ENCODE results near the gene NES. TPM values are rescaled to one million over a fixed set of nuclear protein-coding genes. Genes with fewer than 3 reads are reported as not detected.

Gene NES
- total RNA-seq, 2 experiments from 2014 or later = not detected

- ATAC-seq (no peak), DNase-seq (no peak)
- H3K27me3 Mint-ChIP-seq = peaks cover 7% of the 10 kb centered on the region
- no peaks in the 10 kb centered on the region for H3K36me3 Mint-ChIP-seq (ENCODE audit: low read depth)
- H3K4me3 Mint-ChIP-seq = no peak overlapping the region
- no peak for TF ChIP-seq CTCF (IDR thresholded peaks at IDR 0.05)
- no peak overlapping the region for H3K27ac Mint-ChIP-seq
- ChIA-PET CTCF (interaction anchor here (1.9 kb wide), 1 partner anchor 10 kb away, joined by 4 read pairs; no protein-coding TSS in a partner anchor), POLR2A (no interaction called here)
- intact Hi-C loops (cut with micrococcal nuclease) = no loop called here
- H3K9me3 Mint-ChIP-seq = no peaks in the 10 kb centered on the region
- no peaks in the 10 kb centered on the region for H3K4me1 Mint-ChIP-seq (ENCODE audit: low read depth)
Measured at GRCh38 chr1:156668801-156669637, 8.2 kb downstream of the NES start.

GRCh38 chr1:156667968-156668709 is 9.1 kb downstream of the NES start:
- Mint-ChIP-seq H3K4me1 (ENCODE audit: low read depth) (no peaks in the 10 kb centered on the region), H3K27ac (no peak overlapping the region), H3K9me3 (no peaks in the 10 kb centered on the region), H3K36me3 (ENCODE audit: low read depth) (no peaks in the 10 kb centered on the region), H3K4me3 (no peak overlapping the region), H3K27me3 (peaks cover 5% of the 10 kb centered on the region)
- ChIA-PET POLR2A (interaction anchor here (0.6 kb wide), 1 partner anchor 363 kb away, joined by 4 read pairs; no protein-coding TSS in a partner anchor), CTCF (interaction anchor here (0.6 to 1.9 kb wide), 4 partner anchors 9 to 21 kb away, joined by 3 to 4 read pairs (median 4); partner anchors contain the start of gene NES)
- intact Hi-C loops (cut with micrococcal nuclease) = no loop called here
- no peak for TF ChIP-seq CTCF (IDR thresholded peaks at IDR 0.05)
- ATAC-seq (no peak), DNase-seq (no peak)

GRCh38 chr1:156667610-156667967 is 9.6 kb downstream of the NES start:
- ATAC-seq = no peak
- Mint-ChIP-seq H3K4me3 (no peak overlapping the region), H3K4me1 (ENCODE audit: low read depth) (peaks cover 3% of the 10 kb centered on the region), H3K27me3 (peaks cover 5% of the 10 kb centered on the region), H3K9me3 (no peaks in the 10 kb centered on the region), H3K27ac (no peak overlapping the region), H3K36me3 (ENCODE audit: low read depth) (no peaks in the 10 kb centered on the region)
- intact Hi-C loops (cut with micrococcal nuclease) = no loop called here
- CTCF ChIA-PET = interaction anchor here (0.6 to 1.9 kb wide), 4 partner anchors 8 to 22 kb away, joined by 3 to 4 read pairs (median 4); partner anchors contain the start of gene NES
- no peak for DNase-seq
- no peak for TF ChIP-seq CTCF (IDR thresholded peaks at IDR 0.05)
- POLR2A ChIA-PET = interaction anchor here (0.6 kb wide), 1 partner anchor 363 kb away, joined by 4 read pairs; no protein-coding TSS in a partner anchor

- intact Hi-C loops (cut with micrococcal nuclease) = no loop called here
- ChIA-PET CTCF (interaction anchor here (0.6 to 1.2 kb wide), 2 partner anchors 10 to 11 kb away, joined by 3 read pairs; partner anchors contain the start of gene NES), POLR2A (no interaction called here)
Measured at GRCh38 chr1:156666862-156667609, 10.2 kb downstream of the NES start.

More at GRCh38 chr1:156666862-156667609, 10.2 kb downstream of the NES start:
- H3K36me3 Mint-ChIP-seq (ENCODE audit: low read depth) = no peaks in the 10 kb centered on the region
- no peak overlapping the region for H3K4me3 Mint-ChIP-seq
- peaks cover 5% of the 10 kb centered on the region for H3K4me1 Mint-ChIP-seq (ENCODE audit: low read depth)
- TF ChIP-seq CTCF (IDR thresholded peaks at IDR 0.05) = no peak
- peaks cover 5% of the 10 kb centered on the region for H3K27me3 Mint-ChIP-seq
- no peak for ATAC-seq
- no peak for DNase-seq
- H3K27ac Mint-ChIP-seq = no peak overlapping the region
- H3K9me3 Mint-ChIP-seq = no peaks in the 10 kb centered on the region
